ENCODE data around the gene TTLL10. TPM values are rescaled to one million over a fixed set of nuclear protein-coding genes. Genes with fewer than 3 reads are reported as not detected.
"Not testable (repeated sequence)": the region's sequence is repeated elsewhere in the genome, so short reads cannot be mapped to it uniquely, and the experiment has no call there.

TTLL10 gene
- polyA plus RNA-seq, 4 donors = 0.43 to 0.86 (median 0.79) TPM; not detected in 1

- DNase-seq (ENCODE audit: low read depth in 4 of 4, low spot score in 3 of 4) = no peak
Observed at GRCh38 chr1:1140673-1141072, 33.0 kb upstream of the TTLL10 start.

GRCh38 chr1:1141244-1141910, 32.3 kb upstream of the TTLL10 start:
- no peak for DNase-seq (ENCODE audit: low read depth in 4 of 4, low spot score in 3 of 4)

- no peak for DNase-seq (ENCODE audit: low read depth in 4 of 4, low spot score in 3 of 4)
Observed at GRCh38 chr1:1141911-1142250, 31.8 kb upstream of the TTLL10 start.

DNA sequence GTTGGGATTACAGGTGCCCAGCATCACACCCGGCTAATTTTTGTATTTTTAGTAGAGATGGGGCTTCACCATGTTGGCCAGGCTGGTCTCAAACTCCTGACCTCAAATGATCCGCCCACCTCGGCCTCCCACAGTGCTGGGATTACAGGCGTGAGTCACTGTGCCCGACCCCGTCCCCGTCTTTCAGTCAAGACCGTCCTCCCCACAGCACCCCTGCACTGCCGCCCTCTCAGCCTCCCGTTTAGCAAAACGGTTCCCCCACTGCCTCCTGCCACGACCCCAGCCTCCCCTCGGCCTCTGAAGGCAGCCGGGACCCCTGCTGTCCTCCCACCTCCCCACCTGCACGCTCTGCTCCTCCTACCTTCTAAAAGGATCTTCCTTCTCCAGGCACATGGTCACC, 31.3 kb upstream of the TTLL10 start:
- DNase-seq (ENCODE audit: low read depth in 4 of 4, low spot score in 3 of 4) = not testable (repeated sequence)

GRCh38 chr1:1142844-1143243, 30.8 kb upstream of the TTLL10 start:
- DNase-seq (ENCODE audit: low read depth in 4 of 4, low spot score in 3 of 4) = no peak

DNA sequence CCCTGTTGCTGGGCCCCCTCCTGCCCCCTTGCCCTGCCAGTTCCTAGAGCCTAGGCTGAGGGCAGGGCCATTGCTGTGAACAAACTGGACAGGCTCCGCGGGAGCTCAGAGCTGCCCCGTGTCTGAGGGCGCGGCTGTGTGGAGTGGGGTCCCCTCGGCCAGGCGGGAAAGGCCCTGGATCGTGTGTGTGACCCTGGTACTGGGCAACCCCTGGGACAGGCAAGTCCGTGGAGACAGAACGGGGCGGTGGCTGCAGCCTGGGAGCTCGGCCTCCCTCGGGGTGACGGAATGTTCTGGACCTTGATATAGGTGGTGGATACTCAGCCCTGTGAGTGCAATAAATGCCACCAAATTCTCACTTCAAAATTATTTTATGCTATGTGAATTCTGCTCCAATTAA, 30.0 kb upstream of the TTLL10 start:
- no peak for DNase-seq (ENCODE audit: low read depth in 4 of 4, low spot score in 3 of 4)

DNA sequence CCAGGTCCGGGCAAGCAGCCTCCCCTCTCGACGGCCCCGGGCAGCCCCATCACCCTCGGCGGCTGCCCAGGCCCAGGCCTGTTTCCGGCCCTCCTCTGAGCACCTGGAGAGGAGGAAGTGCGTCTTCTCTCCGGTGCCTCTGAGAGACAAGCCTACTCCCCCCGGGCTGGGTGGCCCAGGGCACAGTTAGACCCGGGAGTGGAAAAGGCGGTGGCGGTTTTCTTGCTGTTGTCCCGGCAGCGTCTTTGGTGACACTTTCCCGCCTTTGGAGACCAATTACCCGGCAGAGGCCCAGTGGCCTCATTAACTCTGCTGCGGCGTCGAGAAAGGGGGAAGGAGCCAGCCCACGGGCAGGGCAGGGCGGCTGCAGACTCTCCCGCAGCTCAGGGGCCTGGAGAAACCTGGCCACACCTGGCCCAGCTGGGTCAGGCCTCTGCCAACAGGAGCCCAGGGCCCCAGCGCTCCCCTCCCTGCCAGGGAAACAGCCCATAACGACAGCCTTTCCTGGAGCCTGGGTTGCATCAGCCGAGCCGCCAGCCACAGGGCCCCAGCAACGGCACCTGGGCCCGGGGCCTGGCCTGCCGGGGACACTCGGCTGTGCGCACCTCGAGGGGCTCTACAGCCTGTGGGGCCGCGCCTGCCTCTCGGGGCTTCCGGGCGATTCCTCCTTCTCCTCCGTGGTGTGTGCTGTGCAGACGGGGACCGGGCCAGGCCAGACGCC, 29.4 kb upstream of the TTLL10 start:
- no peak for DNase-seq (ENCODE audit: low read depth in 4 of 4, low spot score in 3 of 4)

DNA sequence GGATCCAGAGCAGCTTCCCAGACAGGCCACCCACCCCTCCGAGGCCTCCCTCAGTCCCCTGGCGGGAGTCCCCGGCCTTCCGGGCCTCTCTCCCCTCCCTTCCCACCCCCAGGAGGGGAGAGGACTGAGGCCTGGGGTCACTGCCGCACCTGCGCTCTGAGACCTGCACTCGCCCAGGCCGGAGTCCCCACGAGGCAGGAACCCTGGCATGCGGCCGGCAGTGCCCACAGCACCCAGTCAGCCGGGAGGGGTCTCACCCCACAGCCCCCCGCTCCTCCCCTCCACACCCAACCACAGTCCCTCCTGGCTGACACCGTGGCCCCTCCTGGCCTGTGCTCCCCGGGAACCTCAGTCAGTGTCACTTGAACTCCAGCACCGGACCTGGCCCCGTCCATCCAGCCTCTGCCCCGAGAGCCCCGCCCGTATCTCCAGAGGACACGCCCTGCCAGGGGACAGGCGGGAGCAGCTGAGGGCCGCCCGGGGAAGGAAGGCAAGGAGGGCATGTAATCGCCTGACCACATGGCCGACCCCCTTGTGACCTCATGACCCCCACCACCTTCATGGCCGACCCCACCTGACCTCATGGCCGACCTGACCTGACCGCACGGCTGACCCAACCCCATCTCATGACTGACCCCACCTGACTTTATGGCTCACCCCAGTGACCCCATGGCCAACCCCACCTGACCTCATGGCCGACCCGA, 28.7 kb upstream of the TTLL10 start:
- DNase-seq (ENCODE audit: low read depth in 4 of 4, low spot score in 3 of 4) = no peak

DNA sequence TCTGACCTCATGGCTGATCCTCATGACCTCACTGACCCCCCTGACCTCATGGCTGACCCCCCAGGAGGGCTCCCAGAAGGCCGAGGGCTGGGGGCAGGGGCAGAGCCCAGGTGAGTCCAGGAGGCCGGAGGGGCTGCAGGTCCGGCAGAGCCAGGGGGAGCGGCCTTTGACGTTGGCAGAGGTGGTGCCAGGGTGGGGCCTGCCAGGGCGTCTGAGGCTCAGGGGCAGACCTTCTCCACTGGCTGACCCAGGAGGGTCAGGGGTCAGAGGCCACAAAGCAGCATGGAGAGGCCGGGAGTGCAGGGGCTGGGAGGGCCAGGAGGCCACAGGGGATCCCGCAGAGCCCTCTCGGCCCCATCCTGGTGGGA, 28.1 kb upstream of the TTLL10 start:
- DNase-seq (ENCODE audit: low read depth in 4 of 4, low spot score in 3 of 4) = no peak

DNA sequence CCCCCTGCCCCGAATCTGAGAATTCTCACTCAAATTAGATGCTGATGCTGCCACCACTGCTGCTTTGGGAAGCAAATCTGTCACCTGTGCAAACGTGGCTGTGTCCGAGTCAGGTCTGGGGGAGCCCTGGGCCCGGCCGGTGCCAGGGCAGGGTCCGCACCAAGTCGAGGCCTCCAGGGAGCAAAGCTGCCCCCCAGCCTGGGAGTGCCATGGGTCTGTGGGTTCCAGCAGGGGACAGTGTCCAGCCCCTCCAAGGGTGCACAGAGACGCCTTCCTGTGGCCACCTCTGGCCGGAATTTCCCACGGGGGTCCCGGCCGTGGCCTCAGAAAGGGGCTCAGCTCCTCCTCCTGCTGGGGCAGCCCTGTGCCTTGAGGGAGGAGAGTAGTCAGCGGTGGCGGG, 27.7 kb upstream of the TTLL10 start:
- no peak for DNase-seq (ENCODE audit: low read depth in 4 of 4, low spot score in 3 of 4)

DNA sequence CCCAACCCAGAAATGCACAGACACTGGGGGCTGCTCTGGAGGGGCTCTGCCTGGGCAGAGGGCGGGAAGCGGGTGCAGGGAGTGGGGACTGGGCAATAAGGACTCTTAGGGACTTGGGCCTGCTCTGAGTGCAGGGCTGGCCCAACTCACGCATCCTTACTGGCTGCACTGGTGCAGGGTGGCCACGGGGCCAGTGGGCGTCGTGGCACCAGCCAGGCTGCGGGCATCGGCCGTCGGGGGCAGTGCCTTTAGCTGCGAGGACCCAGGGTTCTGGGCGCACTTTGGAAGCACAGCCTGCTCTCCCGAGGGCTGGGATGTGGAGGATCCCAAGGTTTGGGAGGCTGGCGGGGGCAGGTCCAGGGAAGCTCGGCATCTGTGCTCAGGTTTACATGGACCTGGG, 27.1 kb upstream of the TTLL10 start:
- no peak for DNase-seq (ENCODE audit: low read depth in 4 of 4, low spot score in 3 of 4)

DNA sequence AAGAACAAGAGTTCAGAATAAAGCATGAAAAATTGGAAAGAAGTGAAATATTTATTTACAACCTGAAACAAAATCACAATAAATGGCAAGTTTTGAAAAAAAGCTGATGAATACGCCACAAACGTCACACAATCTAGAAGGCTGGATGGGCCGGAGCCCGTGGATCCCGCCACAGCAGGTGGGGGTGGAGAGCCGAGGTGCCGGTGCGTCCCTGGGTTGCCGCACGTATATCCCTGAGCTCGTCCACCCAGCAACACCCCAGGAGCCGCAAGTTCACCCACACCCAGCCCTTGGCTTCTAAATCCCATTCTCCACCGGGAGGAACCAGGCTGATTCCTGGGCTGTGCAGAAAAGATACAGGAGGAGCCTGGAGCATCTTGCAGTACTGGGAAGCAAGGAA, 25.6 kb upstream of the TTLL10 start:
- DNase-seq (ENCODE audit: low read depth in 4 of 4, low spot score in 3 of 4) = no peak

- DNase-seq (ENCODE audit: low read depth in 4 of 4, low spot score in 3 of 4) = no peak
Observed at GRCh38 chr1:1148569-1148968, 25.1 kb upstream of the TTLL10 start.

GRCh38 chr1:1149416-1149815, 24.3 kb upstream of the TTLL10 start:
- DNase-seq (ENCODE audit: low read depth in 4 of 4, low spot score in 3 of 4) = no peak

DNA sequence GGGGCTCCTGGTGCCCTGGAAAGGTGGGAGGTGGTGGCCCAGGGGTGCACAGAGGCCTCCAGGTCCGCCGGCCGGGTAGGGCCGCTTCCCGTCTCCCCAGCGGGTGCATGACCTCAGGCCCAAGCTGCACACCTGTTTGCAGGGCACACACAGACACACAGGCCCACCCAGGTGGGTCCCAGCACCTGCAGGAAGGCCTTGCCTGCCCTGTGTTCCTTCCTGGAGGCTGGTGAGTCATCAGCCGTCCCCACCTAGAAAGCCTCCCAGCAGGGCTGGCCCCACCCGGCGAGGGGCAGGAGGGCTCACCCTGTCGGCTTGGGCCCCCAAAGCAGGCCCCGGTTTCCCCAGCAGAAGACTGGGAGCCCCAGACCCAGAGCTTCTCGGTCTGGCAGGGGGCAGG, 23.6 kb upstream of the TTLL10 start:
- DNase-seq (ENCODE audit: low read depth in 4 of 4, low spot score in 3 of 4) = no peak

DNA sequence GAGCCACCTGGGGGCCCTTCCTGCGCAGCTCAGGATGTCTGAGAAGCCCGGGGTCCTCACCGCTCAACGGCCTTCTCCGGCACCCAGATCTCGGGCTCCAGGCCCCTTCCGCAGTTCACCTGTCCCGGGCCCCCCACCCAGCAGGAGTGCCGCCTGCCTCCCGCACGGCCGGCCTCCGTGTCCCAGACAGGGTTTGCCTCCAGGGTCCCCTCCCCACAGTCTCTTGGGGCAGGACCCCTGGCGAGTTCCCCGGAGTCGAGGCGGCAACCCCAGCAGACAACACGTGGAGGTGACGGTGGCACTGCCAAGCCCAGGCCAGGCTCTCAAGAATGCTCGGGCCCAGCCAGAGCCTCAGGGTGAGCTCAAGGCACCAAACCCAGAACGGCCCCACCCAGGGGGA, 22.4 kb upstream of the TTLL10 start:
- DNase-seq (ENCODE audit: low read depth in 4 of 4, low spot score in 3 of 4) = no peak

GRCh38 chr1:1152431-1152830, 21.2 kb upstream of the TTLL10 start:
- not testable (repeated sequence) for DNase-seq (ENCODE audit: low read depth in 4 of 4, low spot score in 3 of 4)

- not testable (repeated sequence) for DNase-seq (ENCODE audit: low read depth in 4 of 4, low spot score in 3 of 4)
Observed at GRCh38 chr1:1153215-1153614, 20.5 kb upstream of the TTLL10 start.

- no peak for DNase-seq (ENCODE audit: low read depth in 4 of 4, low spot score in 3 of 4)
Observed at GRCh38 chr1:1153874-1154273, 19.8 kb upstream of the TTLL10 start.

DNA sequence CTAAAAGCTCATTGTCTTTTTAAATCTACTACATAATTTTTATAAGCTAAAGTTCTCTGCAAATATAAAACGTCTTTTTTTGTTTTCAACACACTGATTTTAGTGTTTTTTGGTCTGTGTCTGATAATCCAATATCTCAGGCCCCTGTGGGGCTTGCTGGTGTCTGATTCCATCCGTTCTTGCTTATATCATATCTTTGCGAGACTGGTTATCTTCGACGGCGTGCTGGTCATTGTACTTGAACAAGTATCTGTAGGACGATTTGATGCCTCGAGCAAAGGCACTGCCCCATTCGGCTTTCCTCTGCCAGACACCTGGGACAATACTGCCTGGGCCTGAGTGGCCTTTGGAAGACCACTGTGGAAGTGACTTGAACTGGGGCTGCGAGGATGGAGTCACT, 18.4 kb upstream of the TTLL10 start:
- DNase-seq (ENCODE audit: low read depth in 4 of 4, low spot score in 3 of 4) = no peak

- no peak for DNase-seq (ENCODE audit: low read depth in 4 of 4, low spot score in 3 of 4)
Observed at GRCh38 chr1:1156140-1157032, 17.3 kb upstream of the TTLL10 start.

Data from left renal pelvis (tissue), 4 donors.